Measurements from ENCODE around the gene DGKB. TPM values are rescaled to one million over a fixed set of nuclear protein-coding genes. Genes with fewer than 3 reads are reported as not detected.

Gene DGKB
- total RNA-seq, 1 experiment from 2014 or later, result 0.48 TPM

GRCh38 chr7:14908697-14909096 lies 6.1 kb upstream of the DGKB start:
- no peaks in the 10 kb centered on the region for H3F3A ChIP-seq (ENCODE audit: insufficient read depth, low read depth)
- H3K36me3 ChIP-seq (ENCODE audit: low read depth), result no peaks in the 10 kb centered on the region
- H3K79me2 ChIP-seq (ENCODE audit: low read depth), result no peaks in the 10 kb centered on the region
- TF ChIP-seq EZH2 (IDR thresholded peaks at IDR 0.05; ENCODE audit: low read depth), result no peak
- TF ChIP-seq, protein P1, sequence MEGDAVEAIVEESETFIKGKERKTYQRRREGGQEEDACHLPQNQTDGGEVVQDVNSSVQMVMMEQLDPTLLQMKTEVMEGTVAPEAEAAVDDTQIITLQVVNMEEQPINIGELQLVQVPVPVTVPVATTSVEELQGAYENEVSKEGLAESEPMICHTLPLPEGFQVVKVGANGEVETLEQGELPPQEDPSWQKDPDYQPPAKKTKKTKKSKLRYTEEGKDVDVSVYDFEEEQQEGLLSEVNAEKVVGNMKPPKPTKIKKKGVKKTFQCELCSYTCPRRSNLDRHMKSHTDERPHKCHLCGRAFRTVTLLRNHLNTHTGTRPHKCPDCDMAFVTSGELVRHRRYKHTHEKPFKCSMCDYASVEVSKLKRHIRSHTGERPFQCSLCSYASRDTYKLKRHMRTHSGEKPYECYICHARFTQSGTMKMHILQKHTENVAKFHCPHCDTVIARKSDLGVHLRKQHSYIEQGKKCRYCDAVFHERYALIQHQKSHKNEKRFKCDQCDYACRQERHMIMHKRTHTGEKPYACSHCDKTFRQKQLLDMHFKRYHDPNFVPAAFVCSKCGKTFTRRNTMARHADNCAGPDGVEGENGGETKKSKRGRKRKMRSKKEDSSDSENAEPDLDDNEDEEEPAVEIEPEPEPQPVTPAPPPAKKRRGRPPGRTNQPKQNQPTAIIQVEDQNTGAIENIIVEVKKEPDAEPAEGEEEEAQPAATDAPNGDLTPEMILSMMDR (conservative IDR thresholded peaks at IDR 0.05), result no peak
- intact Hi-C loops (cut with micrococcal nuclease; ENCODE audit: unreplicated experiment), result no loop called here
- H3K4me1 ChIP-seq (replicated peaks; ENCODE audit: insufficient read depth), result no peaks in the 10 kb centered on the region
- H3K4me2 ChIP-seq, result no peak overlapping the region
- no peak overlapping the region for H2AFZ ChIP-seq
- ChIA-PET POLR2A (ENCODE audit: unreplicated experiment) (no interaction called here), CTCF (no interaction called here)
- H3K4me3 ChIP-seq, result no peak overlapping the region
- no peaks in the 10 kb centered on the region for H3K9me2 ChIP-seq (ENCODE audit: insufficient read depth)
- DNase-seq, result no peak
- no peak overlapping the region for H3K27ac ChIP-seq
- no peaks in the 10 kb centered on the region for H3K9me3 ChIP-seq (ENCODE audit: insufficient read depth, low read depth)
- BruUV-seq (replicated peaks), result no TSS peak
- no peaks in the 10 kb centered on the region for H3K27me3 ChIP-seq (ENCODE audit: insufficient read depth, low read depth)
- no peaks in the 10 kb centered on the region for H4K20me1 ChIP-seq (ENCODE audit: insufficient read depth)

GRCh38 chr7:14905764-14906163 lies 3.2 kb upstream of the DGKB start:
- POLR2A ChIA-PET (ENCODE audit: unreplicated experiment), result no interaction called here
- Histone ChIP-seq H3K4me1 (replicated peaks; ENCODE audit: insufficient read depth) (no peaks in the 10 kb centered on the region), H3K9me3 (ENCODE audit: insufficient read depth, low read depth) (no peaks in the 10 kb centered on the region), H3K79me2 (ENCODE audit: low read depth) (no peaks in the 10 kb centered on the region), H3K9me2 (ENCODE audit: insufficient read depth) (no peaks in the 10 kb centered on the region), H2AFZ (no peak overlapping the region), H3K27ac (no peak overlapping the region), H3F3A (ENCODE audit: insufficient read depth, low read depth) (no peaks in the 10 kb centered on the region), H4K20me1 (ENCODE audit: insufficient read depth) (no peaks in the 10 kb centered on the region), H3K27me3 (ENCODE audit: insufficient read depth, low read depth) (no peaks in the 10 kb centered on the region), H3K36me3 (ENCODE audit: low read depth) (no peaks in the 10 kb centered on the region), H3K4me3 (no peak overlapping the region), H3K4me2 (no peak overlapping the region)
- intact Hi-C loops (cut with micrococcal nuclease; ENCODE audit: unreplicated experiment), result no loop called here
- CTCF ChIA-PET, result no interaction called here
- DNase-seq, result no peak
- BruUV-seq (replicated peaks), result no TSS peak
- TF ChIP-seq, protein P1 (conservative IDR thresholded peaks at IDR 0.05), result no peak
- no peak for TF ChIP-seq EZH2 (IDR thresholded peaks at IDR 0.05; ENCODE audit: low read depth)

- Histone ChIP-seq H3K79me2 (ENCODE audit: low read depth) (no peaks in the 10 kb centered on the region), H3K36me3 (ENCODE audit: low read depth) (no peaks in the 10 kb centered on the region), H3K27me3 (ENCODE audit: insufficient read depth, low read depth) (no peaks in the 10 kb centered on the region), H3K4me1 (replicated peaks; ENCODE audit: insufficient read depth) (no peaks in the 10 kb centered on the region), H3K9me2 (ENCODE audit: insufficient read depth) (no peaks in the 10 kb centered on the region; the same call in 1 of the 2 replicates), H3K4me2 (no peak overlapping the region), H3K27ac (no peak overlapping the region), H3F3A (ENCODE audit: insufficient read depth, low read depth) (no peaks in the 10 kb centered on the region), H4K20me1 (ENCODE audit: insufficient read depth) (no peaks in the 10 kb centered on the region), H3K4me3 (no peak overlapping the region), H2AFZ (no peak overlapping the region), H3K9me3 (ENCODE audit: insufficient read depth, low read depth) (no peaks in the 10 kb centered on the region)
- CTCF ChIA-PET, result no interaction called here
- DNase-seq, result no peak
- intact Hi-C loops (cut with micrococcal nuclease; ENCODE audit: unreplicated experiment), result no loop called here
- no TSS peak for BruUV-seq (replicated peaks)
- POLR2A ChIA-PET (ENCODE audit: unreplicated experiment), result no interaction called here
- TF ChIP-seq, protein P1 (conservative IDR thresholded peaks at IDR 0.05), result no peak
- no peak for TF ChIP-seq EZH2 (IDR thresholded peaks at IDR 0.05; ENCODE audit: low read depth)
Observed at GRCh38 chr7:14900051-14900450, 2.5 kb downstream of the DGKB start.

Measured in PC-9 (cell line).